SK-N-SH (cell line): ENCODE results near the gene PTCD2. TPM values are rescaled to one million over a fixed set of nuclear protein-coding genes. Genes with fewer than 3 reads are reported as not detected.

Source experiments
- CTCF ChIA-PET: fragments of 300-600, 350-600 bp; formaldehyde crosslinking; extraction: SDS; loops from one replicate; lab custom pipeline; 2021; lab: Yijun Ruan, JAX
- POLR2A ChIA-PET: fragments of 350-600 bp; sonication (Branson Sonifier 250); formaldehyde crosslinking; extraction: SDS; loops from one replicate; lab custom pipeline; 2020; ENCODE audit warnings: antibody characterized with exemption, inconsistent platforms; lab: Yijun Ruan, JAX
- DNase-seq: peaks from one replicate; pipeline ENCODE4 v3.0.0; 2012
- H2AFZ ChIP-seq: fragments of 200-600 bp; sonication (generic); 2 replicates; pipeline ENCODE4 v1.8.1; 2016; ENCODE audit warnings: antibody characterized with exemption, mild to moderate bottlenecking, low read depth
- H3F3A ChIP-seq: fragments of 200-600 bp; sonication (generic); replicated peaks from 2 replicates; pipeline ENCODE3; 2016; ENCODE audit warnings: antibody characterized with exemption, mild to moderate bottlenecking; ENCODE audit not compliant: insufficient read depth
- H3K27ac ChIP-seq, 2 experiments: fragments of 200-500 bp in 1 of 2; fragments of 200-600 bp in 1 of 2; sonication (Bioruptor generic) in 1 of 2; sonication (generic), shearing (Covaris generic) in 1 of 2; 2 replicates each; pipeline versions ENCODE4 v1.5.1 to v1.6.1; 2014 to 2016; ENCODE audit warnings: low read depth in 2 of 2, inconsistent platforms in 1 of 2, low read length in 1 of 2, mild to moderate bottlenecking in 1 of 2, mixed read lengths in 1 of 2
- H3K27me3 ChIP-seq: fragments of 200-600 bp; sonication (generic), shearing (Covaris generic); 2 replicates; pipeline ENCODE4 v1.6.1; 2016; ENCODE audit warnings: mixed run types; ENCODE audit not compliant: insufficient read depth
- H3K36me3 ChIP-seq, 2 experiments: fragments of 200-500 bp in 1 of 2; fragments of 200-600 bp in 1 of 2; sonication (Bioruptor generic) in 1 of 2; sonication (generic) in 1 of 2; replicated peaks in 1 of 2; 2 replicates each; pipeline versions ENCODE3 to v1.5.1; 2014 to 2016; ENCODE audit warnings: low read length in 1 of 2, mild to moderate bottlenecking in 1 of 2; ENCODE audit not compliant: insufficient read depth in 2 of 2, control insufficient read depth in 1 of 2
- H3K4me1 ChIP-seq, 2 experiments: fragments of 200-500 bp in 1 of 2; fragments of 200-600 bp in 1 of 2; sonication (Bioruptor generic) in 1 of 2; sonication (generic), shearing (Covaris generic) in 1 of 2; 2 replicates each; pipeline versions ENCODE4 v1.5.1 to v1.6.1; 2014 to 2016; ENCODE audit warnings: low read depth in 1 of 2, low read length in 1 of 2, mixed run types in 1 of 2; ENCODE audit not compliant: insufficient read depth in 2 of 2, control insufficient read depth in 1 of 2
- H3K4me2 ChIP-seq: fragments of 200-600 bp; sonication (generic), shearing (Covaris generic); 2 replicates; pipeline ENCODE4 v1.6.1; 2017; ENCODE audit warnings: mixed run types
- H3K4me3 ChIP-seq, 2 experiments: fragments of 200-500 bp in 1 of 2; fragments of 200-600 bp in 1 of 2; sonication (Bioruptor generic) in 1 of 2; sonication (generic), shearing (Covaris generic) in 1 of 2; 2 replicates each; pipeline versions ENCODE4 v1.5.1 to v1.8.1; 2014 to 2016; ENCODE audit warnings: low read depth in 2 of 2, inconsistent platforms in 1 of 2, low read length in 1 of 2, mild to moderate bottlenecking in 1 of 2, mixed read lengths in 1 of 2, moderate library complexity in 1 of 2
- H3K79me2 ChIP-seq: fragments of 200-600 bp; sonication (generic); 2 replicates; pipeline ENCODE4 v1.8.1; 2017; ENCODE audit warnings: mild to moderate bottlenecking; ENCODE audit not compliant: insufficient read depth
- H3K9ac ChIP-seq: fragments of 200-600 bp; sonication (generic); 2 replicates; pipeline ENCODE4 v1.6.1; 2017; ENCODE audit warnings: mixed run types
- H3K9me2 ChIP-seq: fragments of 200-600 bp; sonication (generic); 2 replicates; pipeline ENCODE4 v1.6.1; 2017; ENCODE audit warnings: mixed run types
- H3K9me3 ChIP-seq: fragments of 200-600 bp; sonication (generic); 2 replicates; pipeline ENCODE4 v1.6.1; 2017; ENCODE audit warnings: mixed run types, mild to moderate bottlenecking, moderate library complexity
- H4K20me1 ChIP-seq: fragments of 200-600 bp; sonication (generic); 2 replicates; pipeline ENCODE4 v1.6.1; 2017; ENCODE audit warnings: mild to moderate bottlenecking, mixed run types; ENCODE audit not compliant: insufficient read depth
- CHD2 ChIP-seq: fragments of 150-350 bp; IDR thresholded peaks from 2 replicates; pipeline ENCODE4 v1.6.1; 2018; ENCODE audit warnings: low read length; ENCODE audit not compliant: partially characterized antibody
- ELF1 ChIP-seq: IDR thresholded peaks from 2 replicates; pipeline ENCODE4 v1.4.0; 2012
- EP300 ChIP-seq, 2 experiments: IDR thresholded peaks; 2 replicates each; pipeline versions ENCODE4 v1.4.0 to v1.6.1; 2012; ENCODE audit warnings: borderline replicate concordance in 1 of 2, low read depth in 1 of 2, low read length in 1 of 2
- FOSL2 ChIP-seq: IDR thresholded peaks from 2 replicates; pipeline ENCODE4 v1.4.0; 2012; ENCODE audit warnings: low read depth, mild to moderate bottlenecking, moderate library complexity, borderline replicate concordance
- FOXM1 ChIP-seq: IDR thresholded peaks from 2 replicates; pipeline ENCODE4 v1.4.0; 2012; ENCODE audit warnings: low read depth, mild to moderate bottlenecking
- GABPA ChIP-seq: IDR thresholded peaks from 2 replicates; pipeline ENCODE4 v1.4.0; 2012; ENCODE audit warnings: low read depth, mild to moderate bottlenecking
- GATA2 ChIP-seq: sonication (generic); formaldehyde crosslinking; IDR thresholded peaks from 2 replicates; pipeline ENCODE4 v1.5.0; 2020; ENCODE audit warnings: mild to moderate bottlenecking, missing genetic modification reagents
- MAX ChIP-seq: IDR thresholded peaks from 2 replicates; pipeline ENCODE4 v1.4.0; 2012; ENCODE audit warnings: low read depth
- NFIC ChIP-seq: IDR thresholded peaks from 2 replicates; pipeline ENCODE4 v1.4.0; 2012; ENCODE audit warnings: borderline replicate concordance
- NRF1 ChIP-seq: IDR thresholded peaks from 2 replicates; pipeline ENCODE4 v1.6.1; 2012; ENCODE audit warnings: low read depth, mild to moderate bottlenecking, low read length
- PBX3 ChIP-seq: IDR thresholded peaks from 2 replicates; pipeline ENCODE4; 2012
- POLR2AphosphoS5 ChIP-seq: IDR thresholded peaks from 2 replicates; pipeline ENCODE4 v1.6.1; 2012; ENCODE audit warnings: low read depth, low read length
- RAD21 ChIP-seq: IDR thresholded peaks from 2 replicates; pipeline ENCODE4 v1.6.1; 2012; ENCODE audit warnings: mild to moderate bottlenecking, low read length
- RCOR1 ChIP-seq: fragments of 150-350 bp; IDR thresholded peaks from 2 replicates; pipeline ENCODE4 v1.6.1; 2017; ENCODE audit warnings: antibody characterized with exemption, low read length
- RFX5 ChIP-seq: IDR thresholded peaks from 2 replicates; pipeline ENCODE4 v1.6.1; 2012; ENCODE audit warnings: mild to moderate bottlenecking, improper control_type of control experiment, low read length
- SIN3A ChIP-seq: IDR thresholded peaks from 2 replicates; pipeline ENCODE4 v1.6.1; 2012; ENCODE audit warnings: low read depth, mild to moderate bottlenecking, low read length, moderate library complexity, borderline replicate concordance
- SMC3 ChIP-seq: IDR thresholded peaks from 2 replicates; pipeline ENCODE4 v1.6.1; 2012; ENCODE audit warnings: low read depth, low read length, improper control_type of control experiment
- TAF1 ChIP-seq: IDR thresholded peaks from 2 replicates; pipeline ENCODE4 v1.6.1; 2012; ENCODE audit warnings: low read depth, mild to moderate bottlenecking, low read length, moderate library complexity, borderline replicate concordance
- TCF12 ChIP-seq: IDR thresholded peaks from 2 replicates; pipeline ENCODE4 v1.4.0; 2012
- TEAD4 ChIP-seq: IDR thresholded peaks from 2 replicates; pipeline ENCODE4 v1.4.0; 2012; ENCODE audit warnings: mild to moderate bottlenecking, borderline replicate concordance; ENCODE audit not compliant: insufficient read depth
- YY1 ChIP-seq: IDR thresholded peaks from 2 replicates; pipeline ENCODE4 v1.4.0; 2012; ENCODE audit warnings: low read depth, mild to moderate bottlenecking
- WGBS: methylation state at CpG from one replicate; pipeline ENCODE4 v1.1.6; 2017; ENCODE audit warnings: low lambda C conversion rate; 5-methylcytosine and 5-hydroxymethylcytosine counted together
- polyA plus RNA-seq, 3 experiments: library from polyadenylated mRNA; depleted of rRNA; stranded (reverse); fragments of >200 nt; gene quantifications; 2 replicates each; pipeline ENCODE4 v1.2.3, GENCODE V29; 2012
- TF ChIP-seq, protein P1 (sequence below): fragments of 200-600 bp; sonication (generic); IDR thresholded peaks from 2 replicates; pipeline ENCODE4 v1.6.1; 2017; ENCODE audit warnings: antibody characterized with exemption, mild to moderate bottlenecking, moderate library complexity

PTCD2 gene
- polyA plus RNA-seq, 1 of the 3 experiments (the other 2 are of a cell fraction), result 6.7 TPM

DNA sequence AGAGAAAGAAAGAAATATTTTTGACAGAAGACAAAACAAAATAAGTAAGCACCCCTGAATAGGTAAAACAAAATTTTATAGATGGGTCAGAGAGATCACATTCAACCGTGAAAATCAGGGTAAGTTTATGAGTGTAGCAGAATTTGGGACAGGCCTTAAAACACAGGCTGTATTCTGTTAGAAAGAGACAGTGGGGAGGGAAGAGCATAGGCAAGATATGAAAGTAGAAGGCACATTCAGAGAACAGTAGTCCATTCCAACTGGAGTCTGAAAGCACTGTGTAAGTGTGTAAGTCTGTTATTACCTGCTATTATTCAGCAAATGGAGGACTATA, 38.8 kb upstream of the PTCD2 start:
- Histone ChIP-seq H3K79me2 (peaks cover 8% of the 10 kb centered on the region; the same call in 1 of the 2 replicates), H3K4me2 (peak overlapping the region; percentile 57; the same call in 1 of the 2 replicates), H2AFZ (no peak overlapping the region), H3K9me3 (no peaks in the 10 kb centered on the region), H3K36me3 (peaks cover 3 to 32% of the 10 kb centered on the region in 2 experiments), H3K27ac (peak overlapping the region; percentile 88 to 90), H3K9ac (peak overlapping the region; percentile 39; the same call in 1 of the 2 replicates), H3K4me1 (peaks cover 33% of the 10 kb centered on the region in 2 experiments), H3F3A (peaks cover 38% of the 10 kb centered on the region), H3K27me3 (no peaks in the 10 kb centered on the region), H3K4me3 (no peak overlapping the region), H3K9me2 (no peaks in the 10 kb centered on the region), H4K20me1 (no peaks in the 10 kb centered on the region)
- POLR2A ChIA-PET, result interaction anchor here (2.1 kb wide), 1 partner anchor 27 kb away, joined by 15 read pairs; no protein-coding TSS in a partner anchor
- no peak for DNase-seq
- CTCF ChIA-PET, result interaction anchor here (0.9 to 4.1 kb wide), 11 partner anchors 9 to 503 kb away, joined by 3 to 23 read pairs (median 5); no protein-coding TSS in a partner anchor
- WGBS, result 96% methylated on average over 1 of the region's 1 CpG
- TF ChIP-seq ELF1 (no peak), RAD21 (no peak), SIN3A (no peak), EP300 (IDR thresholded peaks at IDR 0.05; ENCODE audit: borderline replicate concordance in 1 of 2, low read depth in 1 of 2, low read length in 1 of 2) (no peak), NRF1 (no peak), PBX3 (no peak), SMC3 (no peak), YY1 (no peak), TAF1 (no peak), RFX5 (no peak), GABPA (no peak), FOXM1 (no peak), POLR2AphosphoS5 (no peak)
- TF ChIP-seq, protein P1, sequence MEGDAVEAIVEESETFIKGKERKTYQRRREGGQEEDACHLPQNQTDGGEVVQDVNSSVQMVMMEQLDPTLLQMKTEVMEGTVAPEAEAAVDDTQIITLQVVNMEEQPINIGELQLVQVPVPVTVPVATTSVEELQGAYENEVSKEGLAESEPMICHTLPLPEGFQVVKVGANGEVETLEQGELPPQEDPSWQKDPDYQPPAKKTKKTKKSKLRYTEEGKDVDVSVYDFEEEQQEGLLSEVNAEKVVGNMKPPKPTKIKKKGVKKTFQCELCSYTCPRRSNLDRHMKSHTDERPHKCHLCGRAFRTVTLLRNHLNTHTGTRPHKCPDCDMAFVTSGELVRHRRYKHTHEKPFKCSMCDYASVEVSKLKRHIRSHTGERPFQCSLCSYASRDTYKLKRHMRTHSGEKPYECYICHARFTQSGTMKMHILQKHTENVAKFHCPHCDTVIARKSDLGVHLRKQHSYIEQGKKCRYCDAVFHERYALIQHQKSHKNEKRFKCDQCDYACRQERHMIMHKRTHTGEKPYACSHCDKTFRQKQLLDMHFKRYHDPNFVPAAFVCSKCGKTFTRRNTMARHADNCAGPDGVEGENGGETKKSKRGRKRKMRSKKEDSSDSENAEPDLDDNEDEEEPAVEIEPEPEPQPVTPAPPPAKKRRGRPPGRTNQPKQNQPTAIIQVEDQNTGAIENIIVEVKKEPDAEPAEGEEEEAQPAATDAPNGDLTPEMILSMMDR, result no peak

GRCh38 chr5:72281764-72282499, 38.2 kb upstream of the PTCD2 start:
- Histone ChIP-seq H3K4me2 (peak overlapping the region; percentile 57; the same call in 1 of the 2 replicates), H3K4me1 (peaks cover 33% of the 10 kb centered on the region in 2 experiments), H3K9me3 (no peaks in the 10 kb centered on the region), H3K9ac (peak overlapping the region; percentile 39; the same call in 1 of the 2 replicates), H3K79me2 (peaks cover 4% of the 10 kb centered on the region; the same call in 1 of the 2 replicates), H4K20me1 (no peaks in the 10 kb centered on the region), H3K4me3 (no peak overlapping the region), H2AFZ (no peak overlapping the region), H3K27me3 (no peaks in the 10 kb centered on the region), H3K27ac (peak overlapping the region; percentile 88 to 90), H3K36me3 (peaks cover 7 to 30% of the 10 kb centered on the region in 2 experiments), H3K9me2 (no peaks in the 10 kb centered on the region), H3F3A (peaks cover 38% of the 10 kb centered on the region)
- ChIA-PET CTCF (interaction anchor here (0.9 to 4.1 kb wide), 6 partner anchors 10 to 504 kb away, joined by 3 to 23 read pairs (median 8); no protein-coding TSS in a partner anchor), POLR2A (interaction anchor here (1.3 to 2.1 kb wide), 3 partner anchors 26 to 342 kb away, joined by 4 to 15 read pairs (median 5); no protein-coding TSS in a partner anchor)
- peak; percentile 45 for DNase-seq
- 39% methylated on average over 3 of the region's 3 CpGs for WGBS
- TF ChIP-seq TEAD4, result peak; percentile 70; the same call in 1 of the 2 replicates
- peak; percentile 77 for TF ChIP-seq RCOR1
- peak; percentile 32; the same call in 1 of the 2 replicates for TF ChIP-seq MAX
- TF ChIP-seq CHD2, result peak; percentile 42
- peak; percentile 97 for TF ChIP-seq TCF12
- TF ChIP-seq TAF1, result no peak
- peak; percentile 82 to 87; a peak in 3 of 4 replicates for TF ChIP-seq EP300 (IDR thresholded peaks at IDR 0.05; ENCODE audit: borderline replicate concordance in 1 of 2, low read depth in 1 of 2, low read length in 1 of 2)
- TF ChIP-seq ELF1, result no peak
- peak; percentile 21; the same call in 1 of the 2 replicates for TF ChIP-seq GATA2 (CRISPR knock-in tag)
- TF ChIP-seq NFIC, result peak; percentile 62
- TF ChIP-seq POLR2AphosphoS5, result peak; percentile 87
- TF ChIP-seq GABPA, result no peak
- peak; percentile 17; the same call in 1 of the 2 replicates for TF ChIP-seq FOSL2
- peak; percentile 93 for TF ChIP-seq PBX3
- peak; percentile 37; the same call in 1 of the 2 replicates for TF ChIP-seq FOXM1
